Measurements from ENCODE around the gene MMS22L. TPM values are rescaled to one million over a fixed set of nuclear protein-coding genes. Genes with fewer than 3 reads are reported as not detected.
A peak's percentile ranks its signal among the peaks of the same experiment; 100 is the strongest.

Gene MMS22L, protein sequence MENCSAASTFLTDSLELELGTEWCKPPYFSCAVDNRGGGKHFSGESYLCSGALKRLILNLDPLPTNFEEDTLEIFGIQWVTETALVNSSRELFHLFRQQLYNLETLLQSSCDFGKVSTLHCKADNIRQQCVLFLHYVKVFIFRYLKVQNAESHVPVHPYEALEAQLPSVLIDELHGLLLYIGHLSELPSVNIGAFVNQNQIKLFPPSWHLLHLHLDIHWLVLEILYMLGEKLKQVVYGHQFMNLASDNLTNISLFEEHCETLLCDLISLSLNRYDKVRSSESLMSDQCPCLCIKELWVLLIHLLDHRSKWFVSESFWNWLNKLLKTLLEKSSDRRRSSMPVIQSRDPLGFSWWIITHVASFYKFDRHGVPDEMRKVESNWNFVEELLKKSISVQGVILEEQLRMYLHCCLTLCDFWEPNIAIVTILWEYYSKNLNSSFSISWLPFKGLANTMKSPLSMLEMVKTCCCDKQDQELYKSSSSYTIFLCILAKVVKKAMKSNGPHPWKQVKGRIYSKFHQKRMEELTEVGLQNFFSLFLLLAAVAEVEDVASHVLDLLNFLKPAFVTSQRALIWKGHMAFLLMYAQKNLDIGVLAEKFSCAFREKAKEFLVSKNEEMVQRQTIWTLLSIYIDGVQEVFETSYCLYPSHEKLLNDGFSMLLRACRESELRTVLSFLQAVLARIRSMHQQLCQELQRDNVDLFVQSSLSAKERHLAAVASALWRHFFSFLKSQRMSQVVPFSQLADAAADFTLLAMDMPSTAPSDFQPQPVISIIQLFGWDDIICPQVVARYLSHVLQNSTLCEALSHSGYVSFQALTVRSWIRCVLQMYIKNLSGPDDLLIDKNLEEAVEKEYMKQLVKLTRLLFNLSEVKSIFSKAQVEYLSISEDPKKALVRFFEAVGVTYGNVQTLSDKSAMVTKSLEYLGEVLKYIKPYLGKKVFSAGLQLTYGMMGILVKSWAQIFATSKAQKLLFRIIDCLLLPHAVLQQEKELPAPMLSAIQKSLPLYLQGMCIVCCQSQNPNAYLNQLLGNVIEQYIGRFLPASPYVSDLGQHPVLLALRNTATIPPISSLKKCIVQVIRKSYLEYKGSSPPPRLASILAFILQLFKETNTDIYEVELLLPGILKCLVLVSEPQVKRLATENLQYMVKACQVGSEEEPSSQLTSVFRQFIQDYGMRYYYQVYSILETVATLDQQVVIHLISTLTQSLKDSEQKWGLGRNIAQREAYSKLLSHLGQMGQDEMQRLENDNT
- total RNA-seq (1 to 10 TPM; 1.6 to 6.6 (median 3.3) TPM), polyA plus RNA-seq (1 to 10 TPM in 1 of 2 donors, under 1 TPM in 1; 0.61 to 1.4 TPM)
- long read RNA-seq, donor 1, partial matches to known transcripts: 1 of 3 reads
- long read RNA-seq, donor 1, other reads (novel, unspliced or antisense): 2 of 3 reads
- long read RNA-seq, donor 2, partial matches to known transcripts: 2 of 4 reads
- long read RNA-seq, donor 2, other reads (novel, unspliced or antisense): 2 of 4 reads
- long read RNA-seq, donor 3, partial matches to known transcripts: 0 of 4 reads
- long read RNA-seq, donor 3, other reads (novel, unspliced or antisense): 4 of 4 reads

DNA sequence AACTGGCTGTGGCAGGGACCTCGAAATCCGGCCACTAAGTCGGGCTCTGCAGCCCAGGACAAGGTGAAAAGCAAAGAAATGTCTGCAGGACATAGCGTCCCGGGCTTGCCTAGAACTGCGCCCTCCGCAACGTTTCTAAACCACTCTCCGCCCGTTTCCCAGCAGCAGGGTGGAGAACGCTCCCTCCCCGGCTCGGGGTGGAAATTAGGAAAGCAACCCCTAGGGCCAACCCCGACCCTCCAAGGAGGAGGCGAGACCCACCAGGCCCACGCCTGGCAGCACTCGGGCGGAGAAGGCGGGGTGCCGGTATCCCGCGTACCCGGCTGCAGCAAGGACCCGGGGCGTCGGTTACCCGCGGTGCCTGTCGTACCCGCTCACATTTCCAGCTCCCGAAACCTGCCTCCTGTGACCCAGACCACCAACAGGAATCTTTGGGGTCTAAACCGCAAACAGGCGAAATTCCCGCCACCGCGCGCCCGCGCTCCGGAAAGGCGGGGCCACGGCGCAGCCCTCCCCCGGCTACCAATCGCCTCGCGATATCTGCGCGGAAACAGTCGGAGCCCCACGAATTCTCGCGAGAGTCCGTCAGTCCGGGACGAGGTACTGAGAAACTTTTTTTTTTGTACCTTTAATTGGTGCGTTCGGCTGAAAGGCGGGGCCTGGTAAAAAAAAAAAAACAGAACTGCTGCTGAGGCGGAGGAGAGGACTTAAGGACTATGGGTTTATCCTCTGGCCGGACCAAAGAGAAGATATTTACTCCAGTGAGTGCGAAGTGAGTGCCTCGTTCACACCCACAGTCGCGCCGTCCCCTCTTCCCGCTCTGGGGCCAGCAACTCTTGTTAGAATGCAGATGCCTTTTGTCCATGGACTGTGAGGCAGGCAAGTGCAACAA, at the start of gene MMS22L:
MMS22L (minus strand) TSS at position 491 of the 892 bp plus-strand sequence. CDS start 739 bp downstream, outside the sequence.
- Histone ChIP-seq H3K27me3 (no peaks in the 10 kb centered on the region), H3K4me1 (peaks cover 0 to 24% (median 7%) of the 10 kb centered on the region in 12 donors), H3K27ac (peak within 1 kb of the TSS in 8 of 12 donors; percentile 40 to 81 (median 71)), H3K4me3 (peak within 1 kb of the TSS; percentile 61 to 98 (median 82)), H3K36me3 (peaks cover 0 to 11% (median under 1%) of the 10 kb centered on the region in 9 donors), H3K9me3 (no peaks in the 10 kb centered on the region)
- TF ChIP-seq, protein P1, sequence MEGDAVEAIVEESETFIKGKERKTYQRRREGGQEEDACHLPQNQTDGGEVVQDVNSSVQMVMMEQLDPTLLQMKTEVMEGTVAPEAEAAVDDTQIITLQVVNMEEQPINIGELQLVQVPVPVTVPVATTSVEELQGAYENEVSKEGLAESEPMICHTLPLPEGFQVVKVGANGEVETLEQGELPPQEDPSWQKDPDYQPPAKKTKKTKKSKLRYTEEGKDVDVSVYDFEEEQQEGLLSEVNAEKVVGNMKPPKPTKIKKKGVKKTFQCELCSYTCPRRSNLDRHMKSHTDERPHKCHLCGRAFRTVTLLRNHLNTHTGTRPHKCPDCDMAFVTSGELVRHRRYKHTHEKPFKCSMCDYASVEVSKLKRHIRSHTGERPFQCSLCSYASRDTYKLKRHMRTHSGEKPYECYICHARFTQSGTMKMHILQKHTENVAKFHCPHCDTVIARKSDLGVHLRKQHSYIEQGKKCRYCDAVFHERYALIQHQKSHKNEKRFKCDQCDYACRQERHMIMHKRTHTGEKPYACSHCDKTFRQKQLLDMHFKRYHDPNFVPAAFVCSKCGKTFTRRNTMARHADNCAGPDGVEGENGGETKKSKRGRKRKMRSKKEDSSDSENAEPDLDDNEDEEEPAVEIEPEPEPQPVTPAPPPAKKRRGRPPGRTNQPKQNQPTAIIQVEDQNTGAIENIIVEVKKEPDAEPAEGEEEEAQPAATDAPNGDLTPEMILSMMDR (IDR thresholded peaks at IDR 0.05): no peak
- TF ChIP-seq POLR2A (IDR thresholded peaks at IDR 0.05): no peak
- DNase-seq (peak; percentile 94 to 96 (median 95)), ATAC-seq (peak; percentile 98 to 100 (median 99))
- intact Hi-C loops (cut with DNase I): no loop called here
- WGBS, 4 donors: 0 to 1% (median 0%) methylated on average over 48 to 67 of the region's 67 CpGs

DNA sequence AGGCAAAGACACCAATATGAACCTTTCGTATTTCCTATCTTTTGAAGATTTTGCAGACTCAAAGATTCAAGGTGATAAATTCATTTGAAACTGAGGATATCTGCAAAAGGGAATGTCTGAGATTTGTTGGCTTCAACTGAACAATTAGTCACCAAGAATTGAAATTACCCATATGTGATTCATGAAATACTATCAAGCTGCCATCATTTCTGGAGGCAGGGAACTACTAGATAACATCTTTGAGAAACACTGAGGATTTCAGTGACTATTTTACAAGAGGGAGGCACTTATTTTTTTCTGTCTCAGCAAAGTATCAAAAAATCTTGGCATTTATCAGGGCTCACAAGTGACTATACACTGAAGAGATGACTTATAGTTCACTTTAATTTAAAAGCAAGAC, 39.8 kb upstream of the MMS22L start:
- no peaks in the 10 kb centered on the region for H3K9me3 ChIP-seq
- no peaks in the 10 kb centered on the region for H3K27me3 ChIP-seq
- no peak for TF ChIP-seq POLR2A (IDR thresholded peaks at IDR 0.05)
- TF ChIP-seq, protein P1 (IDR thresholded peaks at IDR 0.05): no peak
- DNase-seq: no peak
- intact Hi-C loops (cut with DNase I): no loop called here
- no peak overlapping the region for H3K27ac ChIP-seq
- no peaks in the 10 kb centered on the region for H3K4me1 ChIP-seq
- WGBS, 4 donors: 75 to 81% (median 78%) methylated on average over 1 of the region's 1 CpG
- no peak for ATAC-seq
- no peaks in the 10 kb centered on the region for H3K36me3 ChIP-seq
- no peak overlapping the region for H3K4me3 ChIP-seq

DNA sequence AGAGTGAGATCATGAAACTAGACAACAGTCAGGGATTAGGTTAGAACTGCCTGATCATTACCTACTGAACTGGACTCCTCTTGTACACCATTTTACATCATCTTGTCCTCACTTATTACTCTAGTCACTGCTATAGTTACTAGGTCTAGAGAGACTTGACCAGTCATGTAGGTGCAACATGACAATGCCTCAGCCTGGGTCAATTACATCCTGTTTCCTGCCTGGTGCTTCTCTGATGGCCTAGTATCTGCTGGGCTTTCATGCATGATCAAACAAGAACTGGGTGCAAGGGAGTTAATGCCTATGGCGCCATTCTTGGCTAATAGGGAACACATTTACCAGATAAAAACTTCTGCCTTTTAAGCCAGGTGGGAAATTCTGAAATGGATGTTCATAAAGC, 39.2 kb upstream of the MMS22L start:
- no peak for DNase-seq
- no peaks in the 10 kb centered on the region for H3K27me3 ChIP-seq
- no peaks in the 10 kb centered on the region for H3K36me3 ChIP-seq
- no peaks in the 10 kb centered on the region for H3K4me1 ChIP-seq
- H3K9me3 ChIP-seq: no peaks in the 10 kb centered on the region
- WGBS, 4 donors: 88 to 100% (median 97%) methylated on average over 1 of the region's 1 CpG
- H3K4me3 ChIP-seq: no peak overlapping the region
- intact Hi-C loops (cut with DNase I): no loop called here
- TF ChIP-seq, protein P1 (IDR thresholded peaks at IDR 0.05): no peak
- TF ChIP-seq POLR2A (IDR thresholded peaks at IDR 0.05): no peak
- no peak overlapping the region for H3K27ac ChIP-seq
- ATAC-seq: no peak

Data from heart left ventricle (tissue), 16 donors.